GM08714 (cell line): Measurements from ENCODE around the gene MRPL23.

Experiments
- H3K4me3 ChIP-seq: fragments of 200-500 bp; sonication (Bioruptor generic); 2 replicates; pipeline ENCODE4 v1.5.1; 2014; ENCODE audit warnings: mild to moderate bottlenecking, low read length, inconsistent platforms
- ZNF274 ChIP-seq: IDR thresholded peaks from 2 replicates; pipeline ENCODE4 v1.6.1; 2012; ENCODE audit warnings: mild to moderate bottlenecking, low read depth, low read length

The MRPL23 gene

DNA sequence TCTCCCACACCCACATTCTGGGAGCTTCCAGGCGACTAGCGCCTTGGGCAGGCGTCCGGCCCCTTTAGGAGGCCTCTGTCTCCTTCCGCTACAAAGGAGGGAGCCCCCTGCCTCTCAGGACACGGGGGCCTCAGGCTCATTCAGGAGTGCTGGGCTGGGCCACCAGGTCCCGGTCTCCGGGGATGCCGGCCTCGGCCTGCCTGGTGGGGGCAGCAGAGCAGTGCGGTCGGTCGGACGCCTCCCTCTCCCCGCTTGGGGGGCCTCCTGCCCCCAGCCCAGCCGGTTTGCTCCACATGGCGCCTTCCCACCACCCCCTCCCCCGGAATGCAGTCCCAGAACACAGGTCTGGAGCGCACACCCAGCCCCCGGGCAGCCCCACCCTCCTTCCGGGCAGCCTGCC, 21.9 kb downstream of the MRPL23 start:
- H3K4me3 ChIP-seq, result no peak overlapping the region
- no peak for TF ChIP-seq ZNF274

DNA sequence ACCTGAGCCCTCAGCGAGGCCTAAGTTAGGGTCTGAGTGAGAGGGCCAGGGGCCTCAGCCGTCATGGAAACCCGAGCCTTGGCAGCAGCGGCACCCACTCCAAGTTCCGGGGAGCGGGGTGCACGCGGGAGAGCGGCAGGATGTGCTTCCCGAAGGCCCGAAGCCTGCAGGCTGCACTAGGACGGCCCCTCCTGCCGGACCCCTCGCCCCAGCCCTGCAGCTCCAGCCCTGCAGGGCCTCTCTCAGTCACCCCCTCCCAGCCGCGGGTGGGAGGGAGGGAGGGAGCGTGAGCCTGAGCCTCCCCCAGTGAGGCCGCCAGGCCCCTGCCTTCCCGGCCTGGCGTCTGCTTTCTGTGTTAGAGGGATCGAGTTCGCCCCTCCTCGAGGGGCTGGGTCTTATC, 22.6 kb downstream of the MRPL23 start:
- no peak overlapping the region for H3K4me3 ChIP-seq
- no peak for TF ChIP-seq ZNF274

DNA sequence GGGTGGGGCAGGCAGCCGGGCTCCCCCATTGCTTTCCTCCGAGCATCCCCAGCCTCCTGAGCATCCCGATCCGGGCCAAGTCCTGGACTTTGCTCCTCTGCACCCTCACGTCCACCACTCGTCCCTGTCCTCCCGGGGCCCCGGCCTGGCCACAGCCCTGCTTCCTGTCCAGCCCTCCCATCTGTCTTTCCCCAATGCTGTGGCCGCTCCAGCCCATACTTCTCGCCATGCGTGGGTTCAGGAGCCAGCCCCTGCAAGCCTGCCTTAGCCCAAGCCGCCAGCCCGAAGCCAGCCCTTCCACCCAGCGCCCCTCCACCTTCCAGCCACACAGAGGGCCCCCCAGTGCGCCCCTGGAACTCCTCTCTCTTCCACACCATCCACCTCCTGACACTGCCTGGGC, 23.8 kb downstream of the MRPL23 start:
- no peak overlapping the region for H3K4me3 ChIP-seq
- no peak for TF ChIP-seq ZNF274

DNA sequence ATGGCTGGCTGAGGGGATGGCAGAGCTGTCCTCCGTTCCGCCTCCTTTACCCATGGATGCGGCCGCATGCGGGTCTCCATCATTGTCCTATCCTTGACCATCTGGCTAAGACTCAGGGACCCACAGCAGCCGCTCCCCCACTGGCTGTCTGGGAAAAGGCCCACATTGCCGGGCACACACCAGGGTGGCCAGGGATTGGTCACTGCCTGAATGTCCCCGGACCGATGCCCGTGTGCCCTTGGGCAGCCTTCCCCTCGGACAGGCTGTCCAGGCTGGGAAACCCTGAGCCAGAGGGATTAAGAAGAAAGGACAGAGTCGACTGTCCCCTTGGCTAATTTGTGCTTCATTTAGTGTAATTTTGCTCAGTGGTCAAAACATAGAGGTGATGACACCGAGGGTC, 28.1 kb downstream of the MRPL23 start:
- no peak overlapping the region for H3K4me3 ChIP-seq
- TF ChIP-seq ZNF274, result no peak

DNA sequence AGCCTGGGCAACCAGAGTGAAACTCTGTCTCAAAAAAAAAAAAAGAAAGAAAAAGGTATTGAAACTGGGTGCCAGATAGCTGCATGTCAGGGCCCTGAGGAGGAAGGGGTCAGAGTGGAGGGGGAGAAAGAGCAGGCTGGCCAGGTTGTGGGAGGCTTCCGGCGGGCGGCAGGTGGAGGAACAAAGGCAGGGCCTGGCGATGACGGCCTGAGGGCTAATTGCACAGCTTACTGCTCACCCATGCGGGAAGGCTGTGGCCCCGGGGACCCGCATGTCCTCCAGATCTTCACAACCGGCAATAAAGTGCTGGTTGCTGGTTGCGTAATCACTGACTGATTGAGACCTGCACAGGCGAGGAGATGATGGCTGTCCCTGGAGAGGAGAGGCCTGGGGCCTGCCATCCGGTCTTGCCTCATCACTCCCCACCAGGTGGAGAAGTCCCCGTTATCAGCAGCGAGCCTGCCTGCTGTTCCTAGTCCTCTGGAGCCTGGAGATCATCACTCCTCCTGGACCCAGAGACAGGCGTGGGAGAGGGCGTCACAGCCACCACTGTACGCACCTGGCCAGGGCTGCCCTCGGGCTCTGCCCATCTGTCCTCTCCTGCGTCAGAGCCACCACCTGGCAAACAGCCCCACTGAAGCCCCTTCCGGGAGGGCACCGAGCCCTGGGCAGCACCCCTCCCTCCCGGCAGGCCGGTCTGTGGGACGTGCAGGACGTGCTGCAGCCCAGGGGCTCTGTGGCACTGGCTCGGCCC, 31.8 kb downstream of the MRPL23 start:
- H3K4me3 ChIP-seq, result no peak overlapping the region
- no peak for TF ChIP-seq ZNF274

DNA sequence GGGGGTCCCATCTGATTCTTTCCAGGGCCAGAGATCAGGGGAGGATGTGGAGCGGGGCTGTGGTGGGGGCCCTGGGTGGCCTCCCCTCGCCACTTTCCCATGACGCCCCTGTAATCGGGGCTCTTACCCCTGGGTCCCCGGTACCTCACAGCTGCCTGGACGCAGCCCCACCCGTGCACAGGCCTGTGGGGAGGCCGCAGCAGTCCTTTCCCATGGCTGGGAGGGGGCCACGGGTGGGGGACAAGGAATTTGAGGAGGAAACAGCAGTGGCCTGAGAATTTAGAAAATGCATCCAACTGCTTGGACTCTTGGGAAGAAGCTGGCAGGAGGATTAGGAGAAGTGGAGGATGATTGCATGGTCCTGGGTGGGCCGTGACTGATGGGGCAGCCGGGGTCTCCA, 32.5 kb downstream of the MRPL23 start:
- TF ChIP-seq ZNF274, result no peak
- H3K4me3 ChIP-seq, result no peak overlapping the region

DNA sequence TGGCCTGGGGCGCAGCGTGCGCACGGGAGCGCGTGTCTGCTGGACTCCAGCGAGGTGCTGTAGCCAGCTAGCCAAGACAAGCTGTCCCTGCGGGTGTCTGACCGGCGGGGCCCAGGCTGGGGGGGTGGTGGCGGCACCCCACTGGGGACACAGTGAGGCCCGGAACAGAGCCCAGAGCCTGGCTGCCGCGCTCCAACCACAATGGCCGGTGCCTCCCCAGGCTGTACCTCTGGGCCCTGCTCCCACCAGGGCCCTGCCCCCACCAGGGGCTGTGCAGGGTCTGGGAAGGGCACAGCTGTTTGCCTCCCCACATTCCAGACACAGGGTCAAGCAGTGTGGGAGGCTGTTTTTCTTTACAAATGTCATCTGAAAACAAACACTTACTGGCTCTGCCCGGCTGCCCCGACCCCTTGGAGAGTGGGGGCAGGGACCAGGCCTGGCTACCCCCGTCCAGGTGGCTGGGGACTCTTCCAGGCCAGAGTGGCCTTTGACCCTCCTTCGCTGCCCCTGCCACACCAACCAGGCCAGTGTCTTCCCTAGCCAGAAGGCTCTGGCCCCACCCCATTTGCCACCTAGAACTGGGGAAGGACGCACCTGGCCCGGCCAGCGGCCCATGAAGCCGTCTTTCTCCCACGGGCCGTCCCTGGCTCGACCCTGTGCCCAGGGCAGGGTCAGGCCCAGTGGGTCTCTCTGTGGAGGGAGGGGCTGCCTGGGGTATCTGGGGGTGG, 35.9 kb downstream of the MRPL23 start:
- TF ChIP-seq ZNF274, result no peak
- H3K4me3 ChIP-seq, result no peak overlapping the region

DNA sequence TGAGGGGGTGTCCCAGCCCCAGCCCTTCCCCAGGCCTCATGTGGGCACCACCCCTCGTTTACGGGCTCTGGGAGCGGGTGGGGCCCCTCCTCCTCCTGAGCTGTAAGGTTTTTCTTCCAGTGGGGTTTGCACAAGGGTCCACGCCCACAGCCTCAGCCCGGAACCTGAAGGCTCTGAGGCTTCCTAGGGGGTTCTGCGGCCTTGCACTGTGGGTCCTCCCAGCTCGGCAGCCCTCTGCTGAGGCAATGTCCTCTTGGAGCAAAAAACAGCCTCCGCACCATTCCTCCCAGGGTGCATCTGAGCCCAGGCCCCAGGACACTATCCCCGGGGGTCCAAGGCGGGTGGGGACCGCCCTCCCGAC, 36.4 kb downstream of the MRPL23 start:
- H3K4me3 ChIP-seq, result no peak overlapping the region
- no peak for TF ChIP-seq ZNF274

DNA sequence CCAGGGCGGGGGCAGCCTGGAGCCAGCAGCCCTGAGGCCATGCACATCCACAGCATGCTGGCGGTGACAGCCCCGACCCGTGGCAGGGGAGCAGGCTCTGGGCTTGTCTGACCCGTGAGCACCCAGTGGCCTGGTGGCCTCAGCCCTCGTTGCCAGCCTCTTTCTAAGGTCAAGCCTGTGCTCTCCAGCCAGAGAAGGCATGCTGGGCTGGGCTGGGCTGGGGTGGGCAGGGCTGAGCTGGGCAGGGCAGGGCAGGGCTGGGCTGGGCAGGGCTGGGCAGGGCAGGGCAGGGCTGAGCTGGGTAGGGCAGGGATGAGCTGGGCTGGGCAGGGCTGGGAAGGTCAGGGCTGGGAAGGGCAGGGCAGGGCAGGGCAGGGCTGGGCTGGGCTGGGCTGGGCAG, 39.9 kb downstream of the MRPL23 start:
- H3K4me3 ChIP-seq, result no peak overlapping the region
- TF ChIP-seq ZNF274, result no peak

DNA sequence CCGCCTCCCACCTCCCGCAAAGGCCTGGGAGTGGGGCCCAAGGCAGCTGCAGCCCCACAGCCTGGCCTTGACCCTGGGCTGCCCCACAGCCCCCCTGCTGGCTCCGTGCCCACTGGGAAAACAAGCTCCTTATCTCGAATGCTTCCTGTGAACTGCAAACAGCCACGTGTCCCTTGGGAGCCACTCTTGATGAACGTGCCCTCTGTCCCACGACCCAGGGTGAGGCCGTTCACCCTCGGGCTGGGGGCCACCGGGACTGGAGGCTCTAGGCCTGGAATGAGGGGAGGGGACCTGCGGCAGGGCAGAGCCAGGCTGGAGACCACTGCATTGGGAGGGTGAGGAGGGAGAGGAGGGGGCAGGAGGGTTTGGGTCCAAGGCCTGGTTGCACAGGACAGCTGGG, 41.0 kb downstream of the MRPL23 start:
- no peak for TF ChIP-seq ZNF274
- H3K4me3 ChIP-seq, result no peak overlapping the region

DNA sequence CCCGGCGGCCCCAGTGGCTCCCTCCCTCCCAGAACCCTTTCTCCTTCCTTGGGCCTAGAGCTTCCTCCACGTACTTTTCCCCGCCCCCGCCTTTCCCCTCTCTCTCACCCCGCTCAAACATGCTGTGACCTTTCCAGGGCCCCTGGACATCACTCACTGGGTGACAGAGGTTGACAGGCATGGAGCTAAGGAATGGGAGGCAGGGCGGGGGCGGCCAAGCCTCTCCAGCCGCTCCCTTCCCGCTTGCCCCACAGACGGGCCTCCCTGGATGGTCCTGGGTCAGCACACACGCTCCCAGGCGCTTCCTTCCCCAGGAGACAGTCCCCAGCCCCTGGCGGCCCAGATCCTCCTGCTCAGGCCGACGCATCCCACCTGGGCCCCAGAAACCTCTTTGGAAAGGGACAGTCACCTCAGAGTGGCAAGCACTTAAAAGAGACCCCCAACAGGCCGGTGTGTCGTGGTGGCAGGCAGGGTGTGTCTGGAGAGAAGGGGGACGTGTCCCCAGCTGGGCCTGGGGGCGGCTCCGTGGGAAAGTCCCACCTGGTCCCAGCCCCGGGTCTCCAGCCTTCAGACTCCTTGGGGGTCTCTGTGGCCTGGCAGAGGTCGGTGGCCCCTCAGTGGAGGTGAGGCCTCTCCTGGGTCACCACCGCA, 41.7 kb downstream of the MRPL23 start:
- no peak overlapping the region for H3K4me3 ChIP-seq

DNA sequence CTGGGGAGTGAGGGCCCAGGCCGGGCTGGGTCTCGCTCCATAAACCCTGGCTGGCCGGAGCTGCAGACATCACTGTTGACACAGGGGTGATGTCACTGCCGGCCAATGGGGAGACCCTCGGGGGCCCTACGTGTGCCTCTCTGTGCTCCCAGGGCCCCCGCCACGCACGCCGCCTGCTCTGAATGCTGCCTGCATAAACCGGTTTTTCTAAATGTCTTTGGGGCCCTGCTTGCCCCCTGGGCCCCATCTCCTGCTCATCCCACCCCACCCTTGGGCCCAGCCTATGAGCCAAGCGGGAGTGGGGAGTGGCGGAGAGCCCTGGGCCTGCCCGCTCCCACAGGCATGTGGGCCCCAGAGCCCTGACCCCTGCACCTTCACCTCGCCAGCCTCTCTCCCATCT, 42.8 kb downstream of the MRPL23 start:
- no peak for TF ChIP-seq ZNF274
- H3K4me3 ChIP-seq, result no peak overlapping the region

More for the DNA sequence above, 41.7 kb downstream of the MRPL23 start:
- no peak for TF ChIP-seq ZNF274

DNA sequence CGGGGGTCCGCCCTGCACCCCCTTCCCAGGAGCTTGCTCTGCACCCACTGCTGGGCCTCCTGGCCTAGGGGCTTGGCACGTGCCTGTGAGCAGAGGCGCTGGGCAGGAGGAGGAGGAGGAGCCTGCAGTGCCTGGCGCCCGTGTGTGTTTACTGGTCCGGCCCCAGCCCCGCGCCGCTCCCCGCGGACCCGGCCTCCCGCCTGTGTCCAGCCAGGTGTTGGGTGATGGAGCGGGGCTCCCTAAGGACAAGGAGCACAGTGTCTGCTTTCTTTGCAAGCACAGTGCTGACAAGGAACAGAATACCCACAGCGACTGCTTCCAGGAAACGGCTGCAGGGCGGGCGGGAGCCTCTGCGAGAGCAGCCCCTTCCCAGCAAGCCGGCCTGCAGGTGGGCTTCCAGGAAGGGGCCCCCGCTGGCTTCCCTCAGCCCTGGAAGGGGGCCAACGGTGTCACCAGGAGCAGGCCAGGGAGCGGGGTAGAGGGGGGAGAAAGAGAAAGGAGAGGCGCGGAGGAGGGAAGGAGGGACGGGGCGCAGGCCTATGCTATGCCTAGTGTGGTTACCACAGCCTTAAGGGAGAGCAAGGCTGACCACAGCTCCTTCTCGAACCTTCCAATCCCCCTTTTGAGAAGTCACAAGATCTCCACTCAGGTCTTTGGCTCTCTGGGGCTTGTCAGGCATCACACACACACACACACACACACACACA, 43.9 kb downstream of the MRPL23 start:
- no peak overlapping the region for H3K4me3 ChIP-seq
- TF ChIP-seq ZNF274, result no peak

DNA sequence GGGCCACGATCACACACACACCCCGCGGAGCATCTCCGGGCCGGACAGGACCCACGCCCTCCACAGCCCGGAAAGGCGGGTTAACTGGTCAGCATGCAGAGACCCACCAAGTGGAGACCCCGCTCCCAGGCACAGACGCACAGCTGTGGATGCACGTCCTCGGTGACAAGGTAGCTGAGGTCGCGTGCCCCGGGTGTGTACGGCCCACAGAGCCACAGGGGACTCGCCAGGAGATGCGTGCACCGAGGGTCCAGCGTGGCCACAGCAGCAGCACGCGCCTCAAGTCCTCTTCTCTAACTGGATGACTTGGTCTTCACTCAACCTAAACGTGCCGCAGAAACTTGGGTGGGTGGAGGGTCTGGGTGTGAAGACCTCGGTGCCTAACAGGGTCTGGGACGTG, 45.0 kb downstream of the MRPL23 start:
- no peak for TF ChIP-seq ZNF274
- H3K4me3 ChIP-seq, result no peak overlapping the region
